Endothelial cell of umbilical vein (primary cell): ENCODE results near the gene GGA2. TPM values are rescaled to one million over a fixed set of nuclear protein-coding genes. Genes with fewer than 3 reads are reported as not detected.

Source experiments
- BruUV-seq: library from RNA; stranded (reverse); fragments of 400-500 nt; replicated peaks from 2 replicates; lab custom pipeline; 2021; lab: Mats Ljungman, UMichigan
- CTCF ChIA-PET: fragments of 300-600, 350-600 bp; sonication (Branson Sonifier 250); formaldehyde crosslinking; loops from one replicate; lab custom pipeline; 2021; ENCODE audit warnings: antibody characterized with exemption, inconsistent platforms; lab: Charles Lee
- POLR2A ChIA-PET: fragments of 300-600, 350-600 bp; sonication (Branson Sonifier 250); formaldehyde crosslinking; loops from one replicate; lab custom pipeline; 2021; ENCODE audit warnings: antibody characterized with exemption, inconsistent platforms; lab: Charles Lee
- DNase-seq: peaks from one replicate; pipeline ENCODE4 v3.0.0-alpha.2; 2011; ENCODE audit warnings: low read depth, low spot score
- FAIRE-seq: peaks from 2 replicates; lab custom pipeline; 2011; peaks lifted over from hg19 to GRCh38; lab: Jason Lieb, UNC
- H2AFZ ChIP-seq: 2 replicates; pipeline ENCODE4 v1.6.0; 2012; ENCODE audit warnings: low read depth, low read length, control low read depth, inconsistent platforms
- H3K27ac ChIP-seq: 2 replicates; pipeline ENCODE4 v1.5.1; 2011; ENCODE audit warnings: low read depth, mild to moderate bottlenecking, control low read depth, low read length, moderate library complexity; ENCODE audit not compliant: insufficient read depth
- H3K27me3 ChIP-seq, 2 experiments: 2 replicates each; pipeline versions ENCODE4 v1.6.0 to v1.6.1; 2011; ENCODE audit warnings: low read length in 2 of 2, mixed read lengths in 1 of 2; ENCODE audit not compliant: control insufficient read depth in 2 of 2, insufficient read depth in 2 of 2
- H3K36me3 ChIP-seq, 2 experiments: 2 replicates in 1 of 2; 3 replicates in 1 of 2; pipeline ENCODE4 v1.5.1; 2011; ENCODE audit warnings: low read length in 2 of 2, mild to moderate bottlenecking in 1 of 2, moderate library complexity in 1 of 2; ENCODE audit not compliant: control insufficient read depth in 2 of 2, insufficient read depth in 2 of 2; ENCODE audit errors: extremely low read depth in 1 of 2
- H3K4me1 ChIP-seq: 3 replicates; pipeline ENCODE4 v1.5.1; 2011; ENCODE audit warnings: mild to moderate bottlenecking, low read length; ENCODE audit not compliant: control insufficient read depth, insufficient read depth; ENCODE audit errors: extremely low read depth
- H3K4me2 ChIP-seq: 2 replicates; pipeline ENCODE4 v1.6.1; 2011; ENCODE audit warnings: low read length, control low read depth, mixed read lengths; ENCODE audit not compliant: insufficient read depth
- H3K4me3 ChIP-seq, 3 experiments: fragments of 200-600 bp in 1 of 3; sonication (generic), shearing (Covaris generic) in 1 of 3; replicated peaks in 1 of 3; 2 replicates each; pipeline ENCODE4 v1.5.1; 2011 to 2016; ENCODE audit warnings: control low read depth in 3 of 3, low read length in 3 of 3, mild to moderate bottlenecking in 2 of 3, inconsistent platforms in 1 of 3, low read depth in 1 of 3, moderate library complexity in 1 of 3; ENCODE audit not compliant: insufficient read depth in 1 of 3
- H3K79me2 ChIP-seq: 2 replicates; pipeline ENCODE4 v1.6.0; 2012; ENCODE audit warnings: low read length, inconsistent platforms; ENCODE audit not compliant: control insufficient read depth, insufficient read depth
- H3K9ac ChIP-seq: replicated peaks from 2 replicates; pipeline ENCODE3; 2011; ENCODE audit warnings: low read length, control low read depth; ENCODE audit not compliant: insufficient read depth; ENCODE audit errors: extremely low read depth
- H3K9me1 ChIP-seq: replicated peaks from 3 replicates; pipeline ENCODE4 v1.6.0; 2011; ENCODE audit warnings: mild to moderate bottlenecking, low read length; ENCODE audit not compliant: control insufficient read depth, insufficient read depth; ENCODE audit errors: extremely low read depth
- H3K9me3 ChIP-seq: replicated peaks from 2 replicates; pipeline ENCODE4 v1.5.1; 2012; ENCODE audit warnings: low read length, inconsistent platforms; ENCODE audit not compliant: control insufficient read depth, insufficient read depth
- H4K20me1 ChIP-seq: replicated peaks from 2 replicates; pipeline ENCODE3; 2011; ENCODE audit warnings: mild to moderate bottlenecking, low read length; ENCODE audit not compliant: control insufficient read depth, insufficient read depth; ENCODE audit errors: extremely low read depth
- EZH2 ChIP-seq: IDR thresholded peaks from 2 replicates; pipeline ENCODE4 v1.6.1; 2012; ENCODE audit warnings: borderline replicate concordance, low read depth, mild to moderate bottlenecking, moderate library complexity, low read length, inconsistent platforms; ENCODE audit not compliant: severe bottlenecking
- FOS ChIP-seq: IDR thresholded peaks from 2 replicates; pipeline ENCODE4 v1.6.1; 2011; ENCODE audit warnings: mild to moderate bottlenecking, low read length, moderate library complexity, borderline replicate concordance; ENCODE audit not compliant: insufficient read depth
- GATA2 ChIP-seq: IDR thresholded peaks from 2 replicates; pipeline ENCODE4 v1.7.0; 2011; ENCODE audit warnings: low read depth, mild to moderate bottlenecking, moderate library complexity, mixed read lengths, low read length; ENCODE audit not compliant: insufficient read length, insufficient read depth
- JUN ChIP-seq: IDR thresholded peaks from 2 replicates; pipeline ENCODE4 v1.6.1; 2011; ENCODE audit warnings: borderline replicate concordance, low read depth; ENCODE audit not compliant: insufficient read length, insufficient read depth
- MAX ChIP-seq: IDR thresholded peaks from 2 replicates; pipeline ENCODE4 v1.6.1; 2011; ENCODE audit not compliant: insufficient read depth, insufficient read length
- MYC ChIP-seq: IDR thresholded peaks from one replicate; pipeline ENCODE4 v1.6.1; 2011; ENCODE audit warnings: mild to moderate bottlenecking, low read depth, low read length
- POLR2A ChIP-seq: IDR thresholded peaks from 2 replicates; pipeline ENCODE4 v1.6.1; 2012; ENCODE audit warnings: low read depth, mild to moderate bottlenecking, control low read depth, low read length
- POLR2AphosphoS5 ChIP-seq: IDR thresholded peaks from 2 replicates; pipeline ENCODE4 v1.6.1; 2012; ENCODE audit warnings: low read depth, mild to moderate bottlenecking, control low read depth, low read length, moderate library complexity; ENCODE audit not compliant: insufficient read depth
- dilution Hi-C: fragments of 300-500 bp; cut with MboI; formaldehyde crosslinking; loops from one replicate; pipeline ENCODE4 v1.15.0; 2019; ENCODE audit warnings: low sequenced_read_pairs; ENCODE audit not compliant: extremely low pct_ligation_motif_present
- intact Hi-C: fragments of 100-400 bp; cut with micrococcal nuclease; formaldehyde crosslinking; loops from one replicate; pipeline ENCODE4 v1.10.0; 2022
- polyA plus RNA-seq, 4 experiments: library from polyadenylated mRNA; depleted of rRNA in 3 of 4; stranded (reverse) in 3 of 4; unstranded in 1 of 4; fragments of >200 nt; gene quantifications; 2 replicates each; pipeline versions ENCODE4 v1.2.1 to v1.2.3, GENCODE V29; 2011 to 2012; ENCODE audit warnings: missing spikeins in 1 of 4
- total RNA-seq: library from RNA; stranded (reverse); gene quantifications from 2 replicates; pipeline ENCODE4 v1.2.3, GENCODE V29; 2021
- TF ChIP-seq, protein P1 (sequence below), 2 donors: IDR thresholded peaks; 1 replicate in 1 of 2; 2 replicates in 1 of 2; pipeline ENCODE4 v1.5.1; 2011; ENCODE audit warnings: low read length in 2 of 2, mild to moderate bottlenecking in 2 of 2, moderate library complexity in 2 of 2, control low read depth in 1 of 2, inconsistent platforms in 1 of 2, low read depth in 1 of 2; ENCODE audit not compliant: insufficient read depth in 1 of 2; ENCODE audit errors: extremely low read depth in 1 of 2

GGA2 gene
- total and polyA plus RNA-seq, 2 donors (not counting 3 experiments of a cell fraction or from before 2014, with no cell fraction given): 33.3 to 73.1 TPM

- Histone ChIP-seq H3K9ac (no peak overlapping the region), H3K27me3 (no peaks in the 10 kb centered on the region), H3K4me1 (no peaks in the 10 kb centered on the region), H3K79me2 (no peaks in the 10 kb centered on the region), H3K4me3 (no peak overlapping the region), H2AFZ (no peak overlapping the region), H3K36me3 (peaks cover 6 to 7% of the 10 kb centered on the region in 2 experiments), H3K27ac (no peak overlapping the region), H3K4me2 (no peak overlapping the region), H3K9me1 (no peaks in the 10 kb centered on the region), H4K20me1 (peaks cover 2% of the 10 kb centered on the region), H3K9me3 (no peaks in the 10 kb centered on the region)
- DNase-seq (no peak), FAIRE-seq (no peak)
- ChIA-PET CTCF (interaction anchor here (0.7 kb wide), 1 partner anchor 982 kb away, joined by 3 read pairs; no protein-coding TSS in a partner anchor), POLR2A (no interaction called here)
- intact Hi-C loops (no loop called here), dilution Hi-C loops (no loop called here)
- no TSS peak for BruUV-seq
- TF ChIP-seq POLR2A: no peak
- TF ChIP-seq POLR2AphosphoS5: no peak
- no peak for TF ChIP-seq JUN
- TF ChIP-seq FOS: no peak
- no peak for TF ChIP-seq MYC
- TF ChIP-seq, protein P1, sequence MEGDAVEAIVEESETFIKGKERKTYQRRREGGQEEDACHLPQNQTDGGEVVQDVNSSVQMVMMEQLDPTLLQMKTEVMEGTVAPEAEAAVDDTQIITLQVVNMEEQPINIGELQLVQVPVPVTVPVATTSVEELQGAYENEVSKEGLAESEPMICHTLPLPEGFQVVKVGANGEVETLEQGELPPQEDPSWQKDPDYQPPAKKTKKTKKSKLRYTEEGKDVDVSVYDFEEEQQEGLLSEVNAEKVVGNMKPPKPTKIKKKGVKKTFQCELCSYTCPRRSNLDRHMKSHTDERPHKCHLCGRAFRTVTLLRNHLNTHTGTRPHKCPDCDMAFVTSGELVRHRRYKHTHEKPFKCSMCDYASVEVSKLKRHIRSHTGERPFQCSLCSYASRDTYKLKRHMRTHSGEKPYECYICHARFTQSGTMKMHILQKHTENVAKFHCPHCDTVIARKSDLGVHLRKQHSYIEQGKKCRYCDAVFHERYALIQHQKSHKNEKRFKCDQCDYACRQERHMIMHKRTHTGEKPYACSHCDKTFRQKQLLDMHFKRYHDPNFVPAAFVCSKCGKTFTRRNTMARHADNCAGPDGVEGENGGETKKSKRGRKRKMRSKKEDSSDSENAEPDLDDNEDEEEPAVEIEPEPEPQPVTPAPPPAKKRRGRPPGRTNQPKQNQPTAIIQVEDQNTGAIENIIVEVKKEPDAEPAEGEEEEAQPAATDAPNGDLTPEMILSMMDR (IDR thresholded peaks at IDR 0.05; ENCODE audit: extremely low read depth in 1 of 2, insufficient read depth in 1 of 2, low read depth in 1 of 2, low read length in 2 of 2): no peak
- TF ChIP-seq GATA2: no peak
- TF ChIP-seq EZH2: no peak
- TF ChIP-seq MAX: no peak
Observed at GRCh38 chr16:23537390-23537789, 27.1 kb upstream of the GGA2 start.
